Activated CD4-positive, alpha-beta memory T cell treated with anti-CD3 and anti-CD28 coated beads for 36 hours (primary cell): ENCODE data around the gene EML1. TPM values are rescaled to one million over a fixed set of nuclear protein-coding genes. Genes with fewer than 3 reads are reported as not detected.

Experiments
- CTCF ChIA-PET: fragments of 350-600 bp; sonication (Branson Sonifier 250); formaldehyde crosslinking; loops from one replicate; lab custom pipeline; 2021; ENCODE audit warnings: antibody characterized with exemption, inconsistent platforms; lab: Charles Lee
- POLR2A ChIA-PET: fragments of 350-600 bp; sonication (Branson Sonifier 250); formaldehyde crosslinking; loops from one replicate; lab custom pipeline; 2021; ENCODE audit warnings: antibody characterized with exemption; lab: Charles Lee
- DNase-seq: peaks from one replicate; pipeline ENCODE4 v3.0.0-alpha.2; 2020
- H3K27ac Mint-ChIP-seq: one replicate; pipeline ENCODE4 v1.8.0; 2021; ENCODE audit warnings: mixed read lengths
- H3K27me3 Mint-ChIP-seq: one replicate; pipeline ENCODE4 v1.8.0; 2021; ENCODE audit warnings: mixed read lengths
- H3K36me3 Mint-ChIP-seq: one replicate; pipeline ENCODE4 v1.8.0; 2021; ENCODE audit warnings: mixed read lengths
- H3K4me1 Mint-ChIP-seq: one replicate; pipeline ENCODE4 v1.8.0; 2021; ENCODE audit warnings: low read depth, mixed read lengths
- H3K4me3 Mint-ChIP-seq: one replicate; pipeline ENCODE4 v1.8.0; 2021; ENCODE audit warnings: mild to moderate bottlenecking, mixed read lengths
- H3K9me3 Mint-ChIP-seq: one replicate; pipeline ENCODE4 v1.8.0; 2021; ENCODE audit warnings: mixed read lengths
- intact Hi-C: fragments of 100-400 bp; cut with micrococcal nuclease; formaldehyde crosslinking; loops from one replicate; pipeline ENCODE4 v1.15.1; 2023
- total RNA-seq, 2 experiments: library from RNA; stranded (reverse); gene quantifications; one replicate each; pipeline ENCODE4 v1.2.3, GENCODE V29; 2021

Gene EML1
- total RNA-seq, 2 experiments from 2014 or later, result 1.5 to 1.9 TPM

GRCh38 chr14:99802301-99803105 lies 9.3 kb downstream of the EML1 start:
- Mint-ChIP-seq H3K27me3 (peaks cover 31% of the 10 kb centered on the region), H3K27ac (no peak overlapping the region), H3K36me3 (no peaks in the 10 kb centered on the region), H3K4me3 (no peak overlapping the region), H3K4me1 (no peaks in the 10 kb centered on the region), H3K9me3 (no peaks in the 10 kb centered on the region)
- CTCF ChIA-PET, result interaction anchor here (0.8 kb wide), 1 partner anchor 144 kb away, joined by 3 read pairs; no protein-coding TSS in a partner anchor
- intact Hi-C loops, result no loop called here
- POLR2A ChIA-PET, result no interaction called here
- DNase-seq, result no peak

GRCh38 chr14:99803106-99803775 lies 10.0 kb downstream of the EML1 start:
- POLR2A ChIA-PET, result no interaction called here

GRCh38 chr14:99803803-99804202 lies 10.6 kb downstream of the EML1 start:
- H3K4me3 Mint-ChIP-seq, result no peak overlapping the region
- CTCF ChIA-PET, result no interaction called here
- peaks cover 29% of the 10 kb centered on the region for H3K27me3 Mint-ChIP-seq
- H3K4me1 Mint-ChIP-seq, result no peaks in the 10 kb centered on the region
- intact Hi-C loops, result no loop called here
- H3K9me3 Mint-ChIP-seq, result no peaks in the 10 kb centered on the region
- no peaks in the 10 kb centered on the region for H3K36me3 Mint-ChIP-seq
- POLR2A ChIA-PET, result no interaction called here
- H3K27ac Mint-ChIP-seq, result no peak overlapping the region
- DNase-seq, result no peak

More at GRCh38 chr14:99803106-99803775, 10.0 kb downstream of the EML1 start:
- CTCF ChIA-PET, result interaction anchor here (0.8 kb wide), 1 partner anchor 144 kb away, joined by 3 read pairs; no protein-coding TSS in a partner anchor
- no peaks in the 10 kb centered on the region for H3K4me1 Mint-ChIP-seq
- H3K9me3 Mint-ChIP-seq, result no peaks in the 10 kb centered on the region
- intact Hi-C loops, result no loop called here
- H3K27ac Mint-ChIP-seq, result no peak overlapping the region
- H3K27me3 Mint-ChIP-seq, result peaks cover 29% of the 10 kb centered on the region
- no peak overlapping the region for H3K4me3 Mint-ChIP-seq
- no peaks in the 10 kb centered on the region for H3K36me3 Mint-ChIP-seq
- no peak for DNase-seq

DNA sequence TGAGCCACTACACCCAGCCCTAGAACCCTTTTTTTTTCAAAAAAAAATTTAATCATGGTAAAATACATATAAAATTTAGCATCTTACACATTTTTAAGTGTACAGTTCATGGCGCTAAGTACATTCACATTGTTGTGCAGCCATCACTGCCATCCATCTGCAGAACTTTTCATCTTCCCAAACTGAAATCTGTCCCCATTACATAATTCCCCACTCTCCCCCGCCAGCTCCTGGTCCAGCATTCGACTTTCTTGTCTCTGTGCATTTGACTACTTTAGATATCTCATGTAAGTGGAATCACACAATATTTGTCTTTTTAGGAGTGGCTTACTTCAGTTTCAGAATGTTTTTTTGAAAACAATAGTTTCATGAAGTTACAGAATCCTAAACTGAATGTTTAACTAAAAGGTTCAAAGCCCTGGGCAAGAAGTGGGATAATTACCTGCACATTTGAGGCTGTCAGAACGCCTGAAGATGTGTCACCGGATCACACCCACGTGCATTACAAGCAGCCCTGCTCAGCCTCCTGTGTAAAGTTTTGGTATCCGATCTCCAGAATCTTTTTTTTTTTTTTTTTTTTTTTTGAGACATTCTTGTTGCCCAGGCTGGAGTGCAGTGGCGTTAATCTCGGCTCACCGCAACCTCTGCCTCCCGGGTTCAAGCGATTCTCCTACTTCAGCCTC lies 12.7 kb downstream of the EML1 start:
- peaks cover 23% of the 10 kb centered on the region for H3K27me3 Mint-ChIP-seq
- ChIA-PET CTCF (no interaction called here), POLR2A (no interaction called here)
- H3K36me3 Mint-ChIP-seq, result no peaks in the 10 kb centered on the region
- intact Hi-C loops, result no loop called here
- no peaks in the 10 kb centered on the region for H3K4me1 Mint-ChIP-seq
- no peak overlapping the region for H3K27ac Mint-ChIP-seq
- no peak overlapping the region for H3K4me3 Mint-ChIP-seq
- no peak for DNase-seq
- no peaks in the 10 kb centered on the region for H3K9me3 Mint-ChIP-seq

DNA sequence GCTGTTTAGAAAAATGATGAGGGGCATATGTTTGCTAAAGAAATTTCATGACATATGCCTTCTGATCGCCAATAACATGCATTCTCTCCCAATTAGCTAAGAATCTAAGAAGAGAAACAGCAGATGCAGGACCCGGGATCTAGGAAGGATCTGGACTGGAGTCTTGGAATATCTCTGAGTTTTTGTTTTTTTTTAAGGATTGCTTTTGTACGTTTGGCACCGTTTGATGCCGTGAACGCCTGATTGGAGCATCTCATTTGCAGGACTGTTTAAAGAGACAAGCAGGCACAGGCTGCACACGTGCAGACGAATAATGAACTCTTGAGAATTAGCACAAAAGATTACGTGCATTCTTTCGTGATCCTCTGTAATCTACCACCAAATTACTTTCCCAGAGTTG lies 13.6 kb downstream of the EML1 start:
- ChIA-PET CTCF (no interaction called here), POLR2A (no interaction called here)
- H3K9me3 Mint-ChIP-seq, result no peaks in the 10 kb centered on the region
- H3K4me1 Mint-ChIP-seq, result no peaks in the 10 kb centered on the region
- DNase-seq, result no peak
- peaks cover 19% of the 10 kb centered on the region for H3K27me3 Mint-ChIP-seq
- H3K36me3 Mint-ChIP-seq, result no peaks in the 10 kb centered on the region
- H3K27ac Mint-ChIP-seq, result no peak overlapping the region
- intact Hi-C loops, result no loop called here
- no peak overlapping the region for H3K4me3 Mint-ChIP-seq

DNA sequence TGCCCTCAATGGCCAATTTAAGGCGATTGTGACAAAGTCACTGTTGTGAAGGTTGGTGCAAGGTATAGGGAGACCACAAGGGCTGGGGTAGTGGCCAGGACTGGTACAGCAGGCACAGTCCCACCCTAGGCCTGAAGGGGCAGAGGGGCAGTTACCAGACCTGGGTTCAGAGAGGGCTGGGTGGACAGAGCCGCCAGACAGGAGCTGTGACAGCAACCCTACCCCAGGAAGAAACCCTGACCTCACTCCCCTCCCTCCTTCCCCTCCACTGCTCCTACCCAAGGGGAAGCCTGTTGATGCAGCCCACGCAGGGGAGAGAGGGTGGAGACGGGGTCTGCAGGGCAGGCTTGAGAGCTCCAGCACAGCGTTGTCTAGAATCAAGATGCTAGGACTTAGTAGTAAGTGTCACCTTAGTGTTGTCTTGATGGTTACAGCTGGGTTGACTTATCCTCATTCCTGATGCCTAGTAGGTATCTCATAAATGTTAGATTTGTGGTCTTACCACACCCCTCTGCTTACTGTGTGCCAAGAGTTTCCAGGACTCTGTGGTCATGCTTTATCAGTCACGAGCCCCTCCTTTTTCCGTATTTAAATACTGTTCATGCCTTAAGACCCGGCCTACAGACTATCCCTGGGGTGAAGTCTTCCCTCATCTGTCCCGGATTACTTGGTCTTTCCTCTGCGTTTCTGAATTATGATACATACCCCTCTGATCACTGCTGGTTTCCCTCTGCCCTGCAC lies 14.4 kb downstream of the EML1 start:
- Mint-ChIP-seq H3K4me1 (no peaks in the 10 kb centered on the region), H3K27ac (no peak overlapping the region), H3K36me3 (no peaks in the 10 kb centered on the region), H3K27me3 (peaks cover 18% of the 10 kb centered on the region), H3K9me3 (no peaks in the 10 kb centered on the region), H3K4me3 (no peak overlapping the region)
- POLR2A ChIA-PET, result no interaction called here
- no peak for DNase-seq
- intact Hi-C loops, result no loop called here
- CTCF ChIA-PET, result interaction anchor here (0.6 kb wide), 1 partner anchor 91 kb away, joined by 3 read pairs; no protein-coding TSS in a partner anchor

DNA sequence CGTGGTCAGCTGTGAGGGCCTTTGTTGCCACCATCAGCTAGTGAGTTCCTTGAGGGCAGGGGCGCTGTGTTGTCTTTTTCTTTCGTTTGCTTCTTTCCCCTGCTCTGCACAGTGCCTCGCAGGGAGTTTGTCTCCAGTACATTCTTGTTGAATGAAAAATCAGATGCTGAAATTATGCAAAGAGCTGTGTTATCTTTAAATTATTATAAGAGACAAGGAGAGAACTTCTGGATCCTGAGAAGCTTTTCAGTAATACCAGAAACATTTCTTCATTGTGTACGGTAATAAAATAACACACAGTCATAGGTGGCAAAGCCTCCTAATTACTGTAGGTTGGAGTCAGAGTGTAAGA lies 14.9 kb downstream of the EML1 start:
- Mint-ChIP-seq H3K4me3 (no peak overlapping the region), H3K36me3 (no peaks in the 10 kb centered on the region), H3K27me3 (peaks cover 15% of the 10 kb centered on the region), H3K27ac (no peak overlapping the region), H3K4me1 (no peaks in the 10 kb centered on the region), H3K9me3 (no peaks in the 10 kb centered on the region)
- DNase-seq, result no peak
- POLR2A ChIA-PET, result no interaction called here
- CTCF ChIA-PET, result no interaction called here
- intact Hi-C loops, result no loop called here

GRCh38 chr14:99808515-99808914 lies 15.3 kb downstream of the EML1 start:
- Mint-ChIP-seq H3K4me1 (no peaks in the 10 kb centered on the region), H3K4me3 (no peak overlapping the region), H3K27ac (no peak overlapping the region), H3K9me3 (no peaks in the 10 kb centered on the region), H3K36me3 (no peaks in the 10 kb centered on the region), H3K27me3 (peaks cover 13% of the 10 kb centered on the region)
- POLR2A ChIA-PET, result no interaction called here
- DNase-seq, result no peak
- intact Hi-C loops, result no loop called here
- CTCF ChIA-PET, result no interaction called here

- H3K9me3 Mint-ChIP-seq, result no peaks in the 10 kb centered on the region
These were observed 16.1 kb downstream of the EML1 start for GRCh38 chr14:99809360-99809759.

GRCh38 chr14:99809859-99810558 lies 16.8 kb downstream of the EML1 start:
- Mint-ChIP-seq H3K4me3 (no peak overlapping the region), H3K27ac (no peak overlapping the region), H3K9me3 (no peaks in the 10 kb centered on the region), H3K4me1 (no peaks in the 10 kb centered on the region), H3K36me3 (no peaks in the 10 kb centered on the region), H3K27me3 (peaks cover 15% of the 10 kb centered on the region)
- CTCF ChIA-PET, result no interaction called here
- POLR2A ChIA-PET, result no interaction called here
- no peak for DNase-seq
- intact Hi-C loops, result no loop called here

More at GRCh38 chr14:99809360-99809759, 16.1 kb downstream of the EML1 start:
- Mint-ChIP-seq H3K4me1 (no peaks in the 10 kb centered on the region), H3K4me3 (no peak overlapping the region), H3K27me3 (peaks cover 14% of the 10 kb centered on the region), H3K36me3 (no peaks in the 10 kb centered on the region), H3K27ac (no peak overlapping the region)
- ChIA-PET CTCF (no interaction called here), POLR2A (no interaction called here)
- no peak for DNase-seq
- intact Hi-C loops, result no loop called here

GRCh38 chr14:99810559-99810874 lies 17.3 kb downstream of the EML1 start:
- intact Hi-C loops, result no loop called here

More at GRCh38 chr14:99810559-99810874, 17.3 kb downstream of the EML1 start:
- H3K27ac Mint-ChIP-seq, result no peak overlapping the region
- DNase-seq, result no peak
- H3K9me3 Mint-ChIP-seq, result no peaks in the 10 kb centered on the region
- H3K36me3 Mint-ChIP-seq, result no peaks in the 10 kb centered on the region
- peaks cover 14% of the 10 kb centered on the region for H3K27me3 Mint-ChIP-seq
- H3K4me1 Mint-ChIP-seq, result no peaks in the 10 kb centered on the region
- H3K4me3 Mint-ChIP-seq, result no peak overlapping the region
- POLR2A ChIA-PET, result no interaction called here
- CTCF ChIA-PET, result no interaction called here
